GM21367 (cell line): Measurements from ENCODE around the gene DHFR.
"Not testable (repeated sequence)": the region's sequence is repeated elsewhere in the genome, so short reads cannot be mapped to it uniquely, and the experiment has no call there.

ENCODE experiments used
- ATAC-seq: cut with Tn5 transposase; IDR thresholded peaks from one replicate; pipeline ENCODE4 v1.9.1; 2021; ENCODE audit not compliant: unreplicated experiment

DHFR gene

GRCh38 chr5:80600943-80601693 lies 53.7 kb downstream of the DHFR start:
- ATAC-seq = no peak

- ATAC-seq = no peak
Observed at GRCh38 chr5:80597500-80597899, 57.3 kb downstream of the DHFR start.

- ATAC-seq = no peak
Observed at GRCh38 chr5:80594810-80595209, 60.0 kb downstream of the DHFR start.

GRCh38 chr5:80592761-80593160 lies 62.0 kb downstream of the DHFR start:
- ATAC-seq = no peak

- no peak for ATAC-seq
Observed at GRCh38 chr5:80592105-80592504, 62.7 kb downstream of the DHFR start.

GRCh38 chr5:80591352-80591751 lies 63.4 kb downstream of the DHFR start:
- ATAC-seq = no peak

GRCh38 chr5:80590766-80591165 lies 64.0 kb downstream of the DHFR start:
- no peak for ATAC-seq

GRCh38 chr5:80588858-80589540 lies 65.8 kb downstream of the DHFR start:
- no peak for ATAC-seq

GRCh38 chr5:80584770-80585169 lies 70.0 kb downstream of the DHFR start:
- ATAC-seq = no peak

GRCh38 chr5:80580291-80580690 lies 74.5 kb downstream of the DHFR start:
- ATAC-seq = not testable (repeated sequence)

- ATAC-seq = no peak
Observed at GRCh38 chr5:80579050-80579449, 75.7 kb downstream of the DHFR start.

GRCh38 chr5:80577707-80578106 lies 77.1 kb downstream of the DHFR start:
- ATAC-seq = no peak

GRCh38 chr5:80576383-80576782 lies 78.4 kb downstream of the DHFR start:
- no peak for ATAC-seq
